NCI-H1417 (cell line): ENCODE data around the gene OGFOD3.
"Not testable (repeated sequence)": the region's sequence is repeated elsewhere in the genome, so short reads cannot be mapped to it uniquely, and the experiment has no call there.

ENCODE experiments used
- DNase-seq, 3 experiments: peaks; one replicate each; lab custom pipeline; 2025; lab: John Stamatoyannopoulos, UW

OGFOD3 gene

GRCh38 chr17:82374626-82375331 is 43.6 kb downstream of the OGFOD3 start:
- DNase-seq, result no peak

GRCh38 chr17:82373731-82374625 is 44.4 kb downstream of the OGFOD3 start:
- DNase-seq, result no peak

- not testable (repeated sequence) for DNase-seq
Measured at GRCh38 chr17:82373072-82373452, 45.3 kb downstream of the OGFOD3 start.

GRCh38 chr17:82372249-82373071 is 45.9 kb downstream of the OGFOD3 start:
- no peak for DNase-seq

- peak in 2 of 3 experiments; percentile 54 to 67 for DNase-seq
Measured at GRCh38 chr17:82371333-82372248, 46.8 kb downstream of the OGFOD3 start, which contains the start of gene UTS2R. Gene UTS2R (plus strand): TSS chr17:82371765. CDS start chr17:82374325, 2,560 bp downstream.

- DNase-seq, result no peak
Measured at GRCh38 chr17:82370471-82371332, 47.7 kb downstream of the OGFOD3 start.

- no peak for DNase-seq
Measured at GRCh38 chr17:82369211-82369610, 49.2 kb downstream of the OGFOD3 start.

GRCh38 chr17:82367724-82368524 is 50.5 kb downstream of the OGFOD3 start:
- peak in 2 of 3 experiments; percentile 15 to 55 for DNase-seq

GRCh38 chr17:82366749-82367148 is 51.6 kb downstream of the OGFOD3 start:
- DNase-seq, result peak; percentile 55 to 91 (median 91)

- DNase-seq, result peak in 2 of 3 experiments; percentile 16 to 60
Measured at GRCh38 chr17:82365606-82366295, 52.6 kb downstream of the OGFOD3 start.

GRCh38 chr17:82361885-82362633 is 56.3 kb downstream of the OGFOD3 start:
- DNase-seq, result no peak

- not testable (repeated sequence) for DNase-seq
Measured at GRCh38 chr17:82359451-82360074, 58.8 kb downstream of the OGFOD3 start.

GRCh38 chr17:82358465-82359350 is 59.7 kb downstream of the OGFOD3 start, which contains the start of gene TEX19:
Gene TEX19 (plus strand): TSS chr17:82359247. CDS start chr17:82362151, 2,904 bp downstream.
- peak in 2 of 3 experiments; percentile 49 to 73 for DNase-seq

- no peak for DNase-seq
Measured at GRCh38 chr17:82357394-82357793, 61.0 kb downstream of the OGFOD3 start.

GRCh38 chr17:82356845-82357355 is 61.5 kb downstream of the OGFOD3 start:
- peak; percentile 53 to 72 (median 66) for DNase-seq
